HCT116 (cell line): Measurements from ENCODE around the gene TH. TPM values are rescaled to one million over a fixed set of nuclear protein-coding genes. Genes with fewer than 3 reads are reported as not detected.
"Not testable (repeated sequence)": the region's sequence is repeated elsewhere in the genome, so short reads cannot be mapped to it uniquely, and the experiment has no call there.

Source experiments
- ATAC-seq: fragments of 200-7000 bp; cut with Tn5 transposase; 2 replicates; pipeline ENCODE4 v1.9.1; 2020; ENCODE audit warnings: mild to moderate bottlenecking, moderate library complexity
- BruUV-seq: library from RNA; stranded (reverse); fragments of 400-500 nt; replicated peaks from 2 replicates; lab custom pipeline; 2021; lab: Mats Ljungman, UMichigan
- CTCF ChIA-PET: fragments of 300-600 bp; sonication (Branson Sonifier 250); formaldehyde crosslinking; loops from one replicate; lab custom pipeline; 2021; ENCODE audit warnings: antibody characterized with exemption; lab: Charles Lee
- POLR2A ChIA-PET: fragments of 300-600, 350-600 bp; sonication (Branson Sonifier 250); formaldehyde crosslinking; loops from one replicate; lab custom pipeline; 2021; ENCODE audit warnings: antibody characterized with exemption; lab: Charles Lee
- RAD21 ChIA-PET, 2 experiments: fragments of 300-600 bp; sonication (Branson Sonifier 250); formaldehyde crosslinking; loops; one replicate each; lab custom pipeline; 2023; ENCODE audit warnings: low total read pairs in 2 of 2; ENCODE audit not compliant: uncharacterized antibody in 2 of 2, unreplicated experiment in 2 of 2, low non-redundant PET in 1 of 2; lab: Charles Lee
- DNase-seq: peaks from one replicate; pipeline ENCODE4 v3.0.0-alpha.2; 2010; ENCODE audit warnings: low read depth, low spot score
- H2AFZ ChIP-seq: fragments of 200-600 bp; shearing (Covaris generic), sonication (generic); 2 replicates; pipeline ENCODE4 v1.6.1; 2017; ENCODE audit warnings: low read depth, mixed run types, mixed read lengths, antibody characterized with exemption, low read length; ENCODE audit not compliant: poor library complexity, severe bottlenecking
- H3K27ac ChIP-seq: 2 replicates; pipeline ENCODE4 v1.5.1; 2012; ENCODE audit warnings: low read depth, low read length
- H3K27me3 ChIP-seq: fragments of 200-600 bp; sonication (generic); 2 replicates; pipeline ENCODE4 v1.6.1; 2016; ENCODE audit warnings: mixed run types, low read length, mixed read lengths; ENCODE audit not compliant: insufficient read depth
- H3K36me3 ChIP-seq, 2 experiments: fragments of 200-500 bp in 1 of 2; fragments of 200-600 bp in 1 of 2; sonication (Bioruptor generic) in 1 of 2; sonication (generic) in 1 of 2; 2 replicates each; pipeline versions ENCODE4 v1.5.1 to v1.6.1; 2014 to 2016; ENCODE audit warnings: low read length in 2 of 2, inconsistent platforms in 1 of 2, mixed read lengths in 1 of 2, mixed run types in 1 of 2; ENCODE audit not compliant: insufficient read depth in 2 of 2, control insufficient read depth in 1 of 2
- H3K4me1 ChIP-seq, 2 experiments: fragments of 200-600 bp in 1 of 2; sonication (generic) in 1 of 2; 2 replicates each; pipeline versions ENCODE4 v1.5.1 to v1.6.1; 2012 to 2017; ENCODE audit warnings: low read length in 2 of 2, inconsistent platforms in 1 of 2, mild to moderate bottlenecking in 1 of 2, mixed read lengths in 1 of 2, mixed run types in 1 of 2, moderate library complexity in 1 of 2; ENCODE audit not compliant: insufficient read depth in 2 of 2, control insufficient read depth in 1 of 2
- H3K4me2 ChIP-seq: fragments of 200-600 bp; sonication (generic); 2 replicates; pipeline ENCODE4 v1.6.1; 2017; ENCODE audit warnings: mixed run types, low read length, mixed read lengths
- H3K4me3 ChIP-seq, 2 experiments: fragments of 200-600 bp in 1 of 2; sonication (generic) in 1 of 2; replicated peaks in 1 of 2; 2 replicates each; pipeline ENCODE4 v1.5.1; 2011 to 2016; ENCODE audit warnings: low read length in 2 of 2, control low read depth in 1 of 2, low read depth in 1 of 2, mild to moderate bottlenecking in 1 of 2, mixed read lengths in 1 of 2, mixed run types in 1 of 2
- H3K79me2 ChIP-seq: fragments of 200-600 bp; sonication (generic); 2 replicates; pipeline ENCODE4 v1.6.1; 2017; ENCODE audit warnings: mild to moderate bottlenecking, mixed run types, low read length, moderate library complexity, mixed read lengths; ENCODE audit not compliant: insufficient read depth
- H3K9ac ChIP-seq: fragments of 200-600 bp; sonication (generic); 2 replicates; pipeline ENCODE4 v1.6.1; 2016; ENCODE audit warnings: low read length, mixed read lengths
- H3K9me2 ChIP-seq: fragments of 200-600 bp; sonication (generic), shearing (Covaris generic); 2 replicates; pipeline ENCODE4 v1.6.1; 2017; ENCODE audit warnings: mixed run types, mild to moderate bottlenecking, moderate library complexity; ENCODE audit not compliant: insufficient read depth
- H3K9me3 ChIP-seq, 2 experiments: fragments of 200-500 bp in 1 of 2; fragments of 200-600 bp in 1 of 2; sonication (Bioruptor generic) in 1 of 2; sonication (generic) in 1 of 2; 2 replicates each; pipeline ENCODE4 v1.6.1; 2014 to 2017; ENCODE audit warnings: low read length in 2 of 2, mixed read lengths in 2 of 2, inconsistent platforms in 1 of 2, low read depth in 1 of 2, mild to moderate bottlenecking in 1 of 2, mixed run types in 1 of 2, moderate library complexity in 1 of 2; ENCODE audit not compliant: control insufficient read depth in 1 of 2, insufficient read depth in 1 of 2
- H4K20me1 ChIP-seq: fragments of 200-600 bp; sonication (generic), shearing (Covaris generic); 2 replicates; pipeline ENCODE4 v1.6.1; 2017; ENCODE audit warnings: mixed run types, mild to moderate bottlenecking, moderate library complexity; ENCODE audit not compliant: insufficient read depth
- CBX3 ChIP-seq: IDR thresholded peaks from 2 replicates; pipeline ENCODE4 v1.6.1; 2012; ENCODE audit warnings: low read depth
- EGR1 ChIP-seq: IDR thresholded peaks from 2 replicates; pipeline ENCODE4 v1.6.1; 2012; ENCODE audit warnings: low read depth
- ELF1 ChIP-seq: IDR thresholded peaks from 2 replicates; pipeline ENCODE4 v1.6.1; 2012; ENCODE audit warnings: low read depth, borderline replicate concordance
- EZH2 ChIP-seq: fragments of 200-600 bp; sonication (generic); IDR thresholded peaks from 2 replicates; pipeline ENCODE4 v1.6.1; 2017; ENCODE audit warnings: antibody characterized with exemption, mixed run types
- RAD21 ChIP-seq: IDR thresholded peaks from 2 replicates; pipeline ENCODE4 v1.6.1; 2012; ENCODE audit warnings: low read depth, mild to moderate bottlenecking
- REST ChIP-seq: IDR thresholded peaks from 2 replicates; pipeline ENCODE4 v1.6.1; 2012; ENCODE audit warnings: low read depth
- SP1 ChIP-seq: IDR thresholded peaks from 2 replicates; pipeline ENCODE4 v1.6.1; 2012; ENCODE audit warnings: low read depth
- intact Hi-C: fragments of 100-400 bp; cut with micrococcal nuclease; formaldehyde crosslinking; loops from 2 replicates; pipeline ENCODE4 v1.10.0; 2022
- total RNA-seq: library from RNA; stranded (reverse); gene quantifications from one replicate; pipeline ENCODE4 v1.2.1, GENCODE V29; 2021; ENCODE audit not compliant: unreplicated experiment
- TF ChIP-seq, protein P1 (sequence below), 3 experiments: fragments of 200-600 bp in 1 of 3; sonication (generic) in 1 of 3; IDR thresholded peaks in 2 of 3; conservative IDR thresholded peaks in 1 of 3; 2 replicates each; pipeline ENCODE4 v1.5.1; 2012 to 2017; ENCODE audit warnings: low read depth in 2 of 3, low read length in 2 of 3, antibody characterized with exemption in 1 of 3, borderline replicate concordance in 1 of 3, control low read depth in 1 of 3, mild to moderate bottlenecking in 1 of 3, mixed read lengths in 1 of 3, mixed run types in 1 of 3, moderate library complexity in 1 of 3; ENCODE audit not compliant: insufficient read depth in 1 of 3
- TF ChIP-seq, protein P2 (sequence below): IDR thresholded peaks from 2 replicates; pipeline ENCODE4 v1.6.1; 2012

Gene TH
- total RNA-seq, 1 experiment from 2014 or later: not detected

DNA sequence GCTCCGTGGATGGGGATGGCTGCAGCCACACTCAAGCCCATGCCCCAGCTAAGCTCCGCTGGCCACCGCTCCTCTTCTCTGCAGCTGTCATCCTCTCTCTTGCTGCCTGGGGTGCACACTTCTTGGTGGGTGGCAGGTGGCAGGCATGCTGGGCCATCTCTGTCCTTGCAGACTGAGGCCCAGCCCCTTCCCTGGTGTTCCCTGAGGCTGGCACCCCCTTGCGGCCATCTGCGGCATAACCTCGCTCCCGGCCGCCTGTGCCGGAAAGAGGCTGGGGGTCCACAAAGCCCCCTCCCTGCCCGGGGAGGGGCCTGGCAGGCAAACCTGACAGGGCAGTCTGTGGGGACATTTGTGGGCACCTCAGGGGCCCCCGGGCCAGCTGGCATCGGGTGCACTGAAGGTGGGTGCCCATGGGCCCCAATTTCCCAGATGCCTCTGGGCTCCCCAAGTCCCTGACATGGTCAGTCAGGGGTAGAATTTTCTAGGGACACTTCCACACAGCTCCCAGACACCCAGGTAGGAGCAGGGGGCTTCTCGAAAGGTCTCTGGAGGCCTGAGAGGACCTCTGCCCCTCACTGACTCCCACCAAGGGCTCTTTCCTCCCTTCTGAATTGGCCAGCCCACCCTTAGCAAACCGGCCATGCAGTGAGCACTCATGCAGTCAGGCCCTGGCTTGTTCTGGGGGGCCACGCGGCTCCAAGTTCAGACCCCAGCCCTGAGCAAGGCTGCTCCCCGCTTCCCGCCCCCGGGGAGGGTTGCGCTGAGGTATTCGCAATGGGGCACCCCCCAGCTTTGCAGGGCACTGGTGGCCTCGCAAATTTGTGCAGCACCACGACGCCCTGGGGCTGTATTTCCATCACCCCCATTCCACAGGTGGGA is 23.5 kb upstream of the TH start:
- peak; percentile 69 for ATAC-seq
- Histone ChIP-seq H3K4me3 (no peak overlapping the region), H3K27me3 (no peaks in the 10 kb centered on the region), H3K9ac (no peak overlapping the region), H2AFZ (peak overlapping the region; percentile 85), H3K27ac (no peak overlapping the region), H3K4me1 (peaks cover 0 to 12% of the 10 kb centered on the region in 2 experiments; a peak in 1 of 4 replicates), H3K4me2 (peak overlapping the region; percentile 39; the same call in 1 of the 2 replicates), H3K36me3 (no peaks in the 10 kb centered on the region), H4K20me1 (no peaks in the 10 kb centered on the region), H3K9me3 (no peaks in the 10 kb centered on the region), H3K9me2 (no peaks in the 10 kb centered on the region), H3K79me2 (no peaks in the 10 kb centered on the region)
- intact Hi-C loops: loop anchor here (5.0 to 10.0 kb wide), 2 partner anchors 207 to 340 kb away; partner anchors contain the start of gene TSSC4
- no peak for DNase-seq
- ChIA-PET CTCF (interaction anchor here (0.6 to 2.8 kb wide), 3 partner anchors 9 to 225 kb away, joined by 3 to 15 read pairs (median 3); no protein-coding TSS in a partner anchor), RAD21 (no interaction called here), POLR2A (no interaction called here)
- TF ChIP-seq CBX3: no peak
- TF ChIP-seq SP1: no peak
- TF ChIP-seq, protein P1, sequence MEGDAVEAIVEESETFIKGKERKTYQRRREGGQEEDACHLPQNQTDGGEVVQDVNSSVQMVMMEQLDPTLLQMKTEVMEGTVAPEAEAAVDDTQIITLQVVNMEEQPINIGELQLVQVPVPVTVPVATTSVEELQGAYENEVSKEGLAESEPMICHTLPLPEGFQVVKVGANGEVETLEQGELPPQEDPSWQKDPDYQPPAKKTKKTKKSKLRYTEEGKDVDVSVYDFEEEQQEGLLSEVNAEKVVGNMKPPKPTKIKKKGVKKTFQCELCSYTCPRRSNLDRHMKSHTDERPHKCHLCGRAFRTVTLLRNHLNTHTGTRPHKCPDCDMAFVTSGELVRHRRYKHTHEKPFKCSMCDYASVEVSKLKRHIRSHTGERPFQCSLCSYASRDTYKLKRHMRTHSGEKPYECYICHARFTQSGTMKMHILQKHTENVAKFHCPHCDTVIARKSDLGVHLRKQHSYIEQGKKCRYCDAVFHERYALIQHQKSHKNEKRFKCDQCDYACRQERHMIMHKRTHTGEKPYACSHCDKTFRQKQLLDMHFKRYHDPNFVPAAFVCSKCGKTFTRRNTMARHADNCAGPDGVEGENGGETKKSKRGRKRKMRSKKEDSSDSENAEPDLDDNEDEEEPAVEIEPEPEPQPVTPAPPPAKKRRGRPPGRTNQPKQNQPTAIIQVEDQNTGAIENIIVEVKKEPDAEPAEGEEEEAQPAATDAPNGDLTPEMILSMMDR (IDR thresholded peaks at IDR 0.05 in 2 of 3, conservative IDR thresholded peaks at IDR 0.05 in 1 of 3; ENCODE audit: borderline replicate concordance in 1 of 3, insufficient read depth in 1 of 3, low read depth in 2 of 3, low read length in 2 of 3): peak; percentile 83 to 98 (median 97)
- TF ChIP-seq RAD21: peak; percentile 78
- no peak for TF ChIP-seq ELF1
- TF ChIP-seq, protein P2, sequence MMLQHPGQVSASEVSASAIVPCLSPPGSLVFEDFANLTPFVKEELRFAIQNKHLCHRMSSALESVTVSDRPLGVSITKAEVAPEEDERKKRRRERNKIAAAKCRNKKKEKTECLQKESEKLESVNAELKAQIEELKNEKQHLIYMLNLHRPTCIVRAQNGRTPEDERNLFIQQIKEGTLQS: no peak
- no peak for TF ChIP-seq EGR1
- TF ChIP-seq REST: no peak
- TF ChIP-seq EZH2: no peak
- BruUV-seq: no TSS peak

- H4K20me1 ChIP-seq, H3K4me3 ChIP-seq, H3K79me2 ChIP-seq, RAD21 ChIA-PET, H3K36me3 ChIP-seq, DNase-seq, H3K9ac ChIP-seq, H3K9me2 ChIP-seq, H3K27me3 ChIP-seq, H2AFZ ChIP-seq, BruUV-seq, ATAC-seq, H3K4me2 ChIP-seq, H3K9me3 ChIP-seq, H3K27ac ChIP-seq, POLR2A ChIA-PET: not testable (repeated sequence)
- CTCF ChIA-PET: interaction anchor here (0.6 to 2.8 kb wide), 3 partner anchors 8 to 226 kb away, joined by 3 to 15 read pairs (median 3); no protein-coding TSS in a partner anchor
- intact Hi-C loops: loop anchor here (10.0 kb wide), 1 partner anchor 341 kb away; no protein-coding TSS in a partner anchor
- H3K4me1 ChIP-seq: peaks cover 0 to 12% of the 10 kb centered on the region in 2 experiments; a peak in 1 of 4 replicates
Measured at GRCh38 chr11:2193888-2194595, 22.4 kb upstream of the TH start.
